Fibroblast of upper back skin (primary cell): Measurements from ENCODE around the gene TMEM62.
"Not testable (repeated sequence)": the region's sequence is repeated elsewhere in the genome, so short reads cannot be mapped to it uniquely, and the experiment has no call there.

Experiments used
- DNase-seq: peaks from one replicate; pipeline ENCODE4 v3.0.0-alpha.2; 2013

Gene TMEM62

DNA sequence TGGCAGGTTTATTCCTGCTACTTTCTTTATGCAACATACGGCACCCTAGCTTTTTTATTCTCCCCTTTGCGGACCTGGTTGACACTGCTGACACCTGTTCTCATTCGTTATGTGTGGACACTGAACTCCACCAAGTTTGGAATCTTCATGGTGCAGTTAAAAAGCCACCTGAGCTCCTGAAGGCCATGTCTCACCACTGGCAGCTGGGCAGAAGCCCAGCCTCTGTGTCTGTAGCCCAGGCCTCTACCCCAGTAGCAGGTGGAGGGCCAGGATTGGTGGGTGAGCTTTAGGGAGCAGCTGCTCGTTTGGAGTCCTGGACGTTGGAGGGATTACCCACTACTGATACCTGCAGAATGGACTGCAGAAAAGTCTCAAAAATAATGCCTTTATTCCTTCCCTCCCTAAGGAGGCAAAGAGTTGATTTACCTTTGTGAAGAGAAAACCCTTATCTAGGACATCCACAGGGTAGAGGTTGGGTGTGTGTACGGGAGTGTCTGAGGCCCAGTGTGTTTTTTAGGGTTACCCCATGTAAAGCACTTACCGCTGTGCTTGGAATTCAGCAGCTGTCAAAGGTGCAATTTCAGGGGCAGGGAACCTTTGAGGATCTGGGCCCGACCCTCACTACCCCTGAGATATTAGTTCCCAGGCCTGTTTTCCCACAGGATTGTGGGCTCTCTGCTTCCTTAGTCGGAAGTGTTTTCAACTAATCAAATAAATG, 51.2 kb downstream of the TMEM62 start:
- no peak for DNase-seq

DNA sequence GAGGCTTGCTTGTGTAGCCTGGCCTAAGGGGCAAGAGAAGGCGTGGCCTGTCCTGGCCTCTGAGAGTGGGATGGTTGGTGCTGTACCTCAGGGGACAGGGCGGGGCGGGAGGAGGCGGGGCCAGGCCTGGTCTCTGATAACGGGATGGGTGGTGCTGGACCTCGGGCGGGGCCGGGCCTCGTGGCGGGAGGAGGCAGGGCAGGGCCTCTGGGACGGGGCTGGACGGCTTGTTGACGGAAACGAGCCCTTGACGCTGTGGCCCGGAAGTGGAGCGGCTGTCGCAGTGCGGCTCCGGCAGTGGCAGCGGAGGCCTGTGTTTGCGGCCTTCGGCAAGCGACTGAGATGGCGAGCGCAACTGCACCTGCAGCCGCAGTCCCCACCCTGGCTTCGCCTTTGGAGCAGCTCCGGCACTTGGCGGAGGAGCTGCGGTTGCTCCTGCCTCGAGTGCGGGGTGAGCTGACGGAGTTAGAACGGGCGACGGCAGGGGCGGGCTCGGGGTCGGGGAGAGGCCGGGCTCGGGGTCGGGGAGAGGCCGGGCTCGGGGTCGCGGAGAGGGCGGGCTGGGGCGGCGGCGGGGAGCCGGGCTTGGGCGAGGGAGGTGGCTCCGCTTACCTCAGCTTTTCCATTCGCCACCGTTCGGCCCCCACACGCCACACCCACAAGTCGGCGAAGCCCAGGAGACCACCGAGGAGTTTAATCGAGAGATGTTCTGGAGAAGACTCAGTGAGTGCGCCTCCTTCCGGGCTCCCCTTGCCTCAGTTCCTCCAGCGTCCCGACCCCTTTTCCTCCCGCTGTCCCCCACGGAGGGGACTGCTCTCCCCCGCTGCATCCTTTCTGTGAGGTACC, 52.0 kb downstream of the TMEM62 start, which contains the start of gene CCNDBP1:
Gene CCNDBP1 (plus strand): TSS at position 247 of the 846 bp plus-strand sequence. CDS start 96 bp downstream, at position 343.
- DNase-seq, result peak; percentile 58

GRCh38 chr15:43186003-43186353, 52.6 kb downstream of the TMEM62 start:
- no peak for DNase-seq

DNA sequence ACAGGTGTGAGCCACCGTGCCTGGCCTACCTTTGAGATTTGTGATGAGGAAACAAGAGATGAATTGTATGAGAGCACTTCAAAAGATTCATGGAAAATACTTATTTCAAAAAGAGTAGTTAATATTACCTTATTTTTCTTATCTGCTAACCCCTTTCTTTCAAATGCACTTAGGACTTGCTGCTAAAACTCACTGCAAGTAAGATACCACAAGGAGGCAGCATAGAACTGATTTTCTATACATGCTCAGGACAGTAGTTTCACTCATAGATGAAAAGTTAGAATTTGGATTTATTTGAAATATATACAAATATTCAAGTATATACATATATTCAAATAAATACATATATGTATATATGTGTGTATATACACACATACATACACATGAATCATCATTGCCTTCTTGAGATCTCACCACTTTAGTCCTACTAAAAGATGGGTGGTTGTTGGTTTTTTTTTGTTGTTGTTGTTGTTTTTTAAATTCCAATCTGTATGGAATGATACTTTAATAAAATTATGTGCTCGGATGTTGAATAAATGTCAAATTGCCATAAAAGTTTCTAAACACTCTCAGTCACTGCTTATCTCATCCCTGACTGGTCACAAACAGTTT, 54.3 kb downstream of the TMEM62 start:
- DNase-seq, result peak; percentile 55

GRCh38 chr15:43189296-43189695, 55.9 kb downstream of the TMEM62 start:
- DNase-seq, result no peak

DNA sequence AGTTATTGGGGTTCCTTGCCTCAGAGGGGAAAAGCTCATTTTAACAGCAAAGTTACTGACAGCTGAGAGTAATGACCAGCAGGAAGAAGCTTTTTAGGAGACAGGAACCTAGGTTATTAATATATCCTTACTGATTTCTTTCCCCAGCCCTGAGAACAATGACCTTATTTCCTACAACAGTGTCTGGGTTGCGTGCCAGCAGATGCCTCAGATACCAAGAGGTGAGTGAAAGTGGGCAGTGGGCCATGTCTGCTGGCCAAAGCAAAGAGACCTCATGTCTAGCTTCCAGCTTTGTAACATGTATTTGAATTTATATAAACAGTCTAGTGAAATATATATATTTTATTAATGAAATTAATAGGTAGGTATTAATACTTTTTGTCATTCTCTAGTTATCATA, 56.8 kb downstream of the TMEM62 start:
- peak; percentile 34 for DNase-seq

- no peak for DNase-seq
Measured at GRCh38 chr15:43193710-43194109, 60.3 kb downstream of the TMEM62 start.

DNA sequence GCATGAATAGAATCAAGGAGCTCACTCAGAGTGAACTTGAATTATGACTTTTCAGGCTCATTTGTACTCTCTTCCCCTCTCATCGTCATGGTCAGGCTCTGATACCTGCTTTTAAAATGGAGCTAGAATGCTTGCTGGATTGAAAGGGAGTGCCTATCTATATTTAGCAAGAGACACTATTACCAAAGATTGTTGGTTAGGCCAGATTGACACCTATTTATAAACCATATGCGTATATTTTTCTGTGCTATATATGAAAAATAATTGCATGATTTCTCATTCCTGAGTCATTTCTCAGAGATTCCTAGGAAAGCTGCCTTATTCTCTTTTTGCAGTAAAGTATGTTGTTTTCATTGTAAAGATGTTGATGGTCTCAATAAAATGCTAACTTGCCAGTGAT, 61.4 kb downstream of the TMEM62 start:
- peak; percentile 23 for DNase-seq

DNA sequence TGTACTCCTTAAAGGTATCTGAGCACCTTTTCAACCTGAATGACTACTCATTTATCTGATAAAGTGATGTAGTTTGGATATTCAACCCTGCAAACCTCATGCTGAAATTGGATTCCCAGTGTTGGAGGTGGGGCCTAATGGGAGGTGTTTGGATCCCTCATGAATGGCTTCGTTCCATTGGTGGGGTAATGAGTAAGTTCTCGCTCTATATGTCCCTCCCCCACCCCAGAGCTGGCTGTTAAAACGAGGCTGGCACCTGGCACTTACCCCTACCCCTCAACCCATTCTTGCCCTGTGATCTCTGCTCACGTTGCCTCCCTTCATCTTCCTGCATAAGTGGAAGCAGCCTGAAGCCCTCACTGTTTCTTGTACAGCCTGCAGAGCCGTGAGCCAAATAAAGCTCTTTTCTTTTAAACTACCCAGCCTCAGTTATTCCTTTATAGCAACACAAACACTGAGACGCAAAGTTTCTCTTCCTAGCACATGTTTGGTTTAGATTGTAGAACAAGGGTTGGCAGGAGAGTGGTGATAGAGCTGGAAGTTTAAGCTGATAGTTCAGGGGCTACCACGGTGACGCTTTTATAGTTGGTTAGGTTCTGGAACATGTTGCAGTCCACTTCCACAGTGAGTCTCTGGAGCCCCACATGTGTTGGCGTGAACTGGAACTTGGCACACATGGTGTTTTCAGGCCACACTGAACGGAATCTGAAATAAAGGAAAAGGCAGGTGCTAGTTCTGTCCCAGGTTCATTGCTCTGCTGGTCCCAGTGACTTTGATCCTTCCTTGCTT, 63.6 kb downstream of the TMEM62 start:
- no peak for DNase-seq

DNA sequence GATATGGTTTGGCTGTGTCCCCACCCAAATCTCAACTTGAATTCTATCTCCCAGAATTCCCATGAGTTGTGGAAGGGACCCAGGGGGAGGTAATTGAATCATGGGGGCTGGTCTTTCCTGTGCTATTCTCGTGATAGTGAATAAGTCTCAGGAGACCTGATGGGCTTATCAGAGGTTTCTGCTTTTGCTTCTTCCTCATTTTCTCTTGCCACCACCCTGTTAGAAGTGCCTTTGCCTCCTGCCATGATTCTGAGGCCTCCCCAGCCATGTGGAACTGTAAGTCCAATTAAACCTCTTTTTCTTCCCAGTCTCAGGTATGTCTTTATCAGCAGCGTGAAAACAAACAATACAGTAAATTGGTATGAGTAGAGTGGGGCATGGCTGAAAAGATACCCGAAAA, 64.4 kb downstream of the TMEM62 start:
- not testable (repeated sequence) for DNase-seq

- DNase-seq, result not testable (repeated sequence)
Measured at GRCh38 chr15:43198556-43198955, 65.2 kb downstream of the TMEM62 start.

DNA sequence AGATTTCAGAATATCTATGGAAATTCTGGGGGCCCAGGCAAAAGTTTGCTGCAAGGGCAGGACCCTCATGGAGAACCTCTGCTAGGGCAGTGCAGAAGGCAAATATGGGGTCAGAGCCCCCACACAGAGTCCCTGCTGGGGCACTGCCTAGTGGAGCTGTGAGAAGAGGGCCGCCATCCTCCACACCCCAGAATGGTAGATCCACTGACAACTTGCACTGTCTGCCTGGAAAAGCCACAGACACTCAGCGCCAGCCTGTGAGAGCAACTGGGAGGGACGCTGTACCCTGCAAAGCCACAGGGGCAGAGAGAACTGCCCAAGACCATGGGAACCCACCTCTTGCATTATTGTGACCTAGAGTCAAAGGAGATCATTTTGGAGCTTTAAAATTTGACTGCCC, 65.6 kb downstream of the TMEM62 start:
- DNase-seq, result no peak

GRCh38 chr15:43199945-43200488, 66.6 kb downstream of the TMEM62 start:
- no peak for DNase-seq

- peak; percentile 64 for DNase-seq
Measured at GRCh38 chr15:43204016-43204901, 70.9 kb downstream of the TMEM62 start.

DNA sequence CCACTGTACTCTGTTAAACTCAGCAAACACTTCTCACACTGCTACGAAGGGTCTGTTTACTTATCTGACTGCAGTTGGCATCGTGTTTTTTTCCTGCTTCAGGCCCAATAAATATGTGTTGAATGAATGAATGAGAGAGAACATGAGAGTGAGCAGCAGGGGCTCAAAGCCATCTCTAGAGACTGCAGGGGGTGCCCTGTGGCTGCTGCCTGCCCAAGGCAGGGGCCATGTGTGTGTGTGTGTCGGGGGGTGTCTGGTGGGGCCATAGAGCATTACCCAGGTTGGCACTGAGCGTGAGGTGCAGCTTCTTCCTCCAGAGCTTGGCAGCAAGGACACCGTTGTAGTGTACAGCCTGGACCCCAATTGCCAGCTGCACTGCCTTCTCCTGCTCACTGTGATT, 72.7 kb downstream of the TMEM62 start:
- DNase-seq, result no peak

GRCh38 chr15:43207024-43207423, 73.6 kb downstream of the TMEM62 start:
- no peak for DNase-seq

- no peak for DNase-seq
Measured at GRCh38 chr15:43208052-43209002, 74.9 kb downstream of the TMEM62 start.

DNA sequence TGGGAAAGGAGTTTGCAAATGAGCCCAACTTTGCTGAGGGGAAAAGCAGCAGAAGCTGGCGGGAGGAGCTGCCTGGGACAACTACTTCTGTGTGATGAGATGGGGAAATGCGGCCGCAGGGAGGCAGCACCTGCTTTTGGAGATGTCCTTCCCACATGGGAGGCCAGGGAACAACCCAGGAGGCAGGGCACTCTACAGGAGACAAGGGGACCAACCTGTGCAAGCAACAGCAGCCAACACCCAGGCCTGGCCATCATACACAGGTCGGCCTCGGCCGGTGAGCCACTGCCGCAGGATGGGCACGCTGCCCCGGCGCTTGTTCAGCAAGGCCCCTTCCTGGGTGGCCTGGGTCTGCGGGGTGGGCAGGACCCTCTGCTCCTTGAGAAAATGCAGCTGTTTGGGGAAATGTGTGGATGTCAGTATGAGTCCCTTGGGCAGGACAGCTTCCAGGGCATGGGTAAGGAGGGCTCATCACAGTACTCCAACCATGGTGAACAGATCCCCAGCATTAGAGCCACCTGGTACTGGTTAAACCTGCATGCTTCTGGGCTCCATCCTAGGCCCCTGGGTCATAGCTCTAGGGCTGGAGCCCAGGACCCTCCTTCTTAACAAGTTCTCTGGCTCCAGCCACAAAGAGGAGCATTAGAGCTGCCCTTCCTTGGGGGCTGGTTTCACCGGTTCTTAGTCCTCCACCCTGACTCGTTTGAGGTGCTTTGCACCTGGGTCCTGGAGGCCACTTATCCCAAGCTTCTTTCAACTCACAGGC, 75.9 kb downstream of the TMEM62 start:
- no peak for DNase-seq

GRCh38 chr15:43210172-43210745, 76.9 kb downstream of the TMEM62 start:
- no peak for DNase-seq
